Keratinocyte (primary cell): ENCODE data around the gene TACC2. TPM values are rescaled to one million over a fixed set of nuclear protein-coding genes. Genes with fewer than 3 reads are reported as not detected.
A peak's percentile ranks its signal among the peaks of the same experiment; 100 is the strongest.

Experiments
- DNase-seq: peaks from one replicate; pipeline ENCODE4 v3.0.0-alpha.2; 2011; ENCODE audit warnings: low read depth, missing footprints, low spot score
- FAIRE-seq: peaks from 2 replicates; lab custom pipeline; 2011; peaks lifted over from hg19 to GRCh38; lab: Jason Lieb, UNC
- H2AFZ ChIP-seq: 2 replicates; pipeline ENCODE4 v1.6.0; 2012; ENCODE audit warnings: low read length, control low read depth, inconsistent platforms; ENCODE audit not compliant: control insufficient read depth
- H3K27ac ChIP-seq: 2 replicates; pipeline ENCODE4 v1.5.1; 2011; ENCODE audit warnings: low read length; ENCODE audit not compliant: control insufficient read depth, insufficient read depth
- H3K27me3 ChIP-seq: 3 replicates; pipeline ENCODE4 v1.6.0; 2011; ENCODE audit warnings: low read length; ENCODE audit not compliant: control insufficient read depth, insufficient read depth; ENCODE audit errors: extremely low read depth
- H3K36me3 ChIP-seq, 2 experiments: 2 replicates in 1 of 2; 3 replicates in 1 of 2; pipeline ENCODE4 v1.5.1; 2011; ENCODE audit warnings: low read length in 2 of 2, mild to moderate bottlenecking in 1 of 2; ENCODE audit not compliant: control insufficient read depth in 2 of 2, insufficient read depth in 2 of 2; ENCODE audit errors: extremely low read depth in 1 of 2
- H3K4me1 ChIP-seq: 3 replicates; pipeline ENCODE4 v1.5.1; 2011; ENCODE audit warnings: low read length; ENCODE audit not compliant: control insufficient read depth, insufficient read depth; ENCODE audit errors: extremely low read depth
- H3K4me2 ChIP-seq: 3 replicates; pipeline ENCODE4 v1.6.0; 2011; ENCODE audit warnings: low read depth, low read length; ENCODE audit not compliant: control insufficient read depth, insufficient read depth; ENCODE audit errors: extremely low read depth
- H3K4me3 ChIP-seq, 3 experiments: fragments of 200-600 bp in 1 of 3; sonication (generic) in 1 of 3; 2 replicates in 2 of 3; 3 replicates in 1 of 3; pipeline ENCODE4 v1.5.1; 2011 to 2016; ENCODE audit warnings: low read length in 3 of 3, mild to moderate bottlenecking in 3 of 3, control low read depth in 2 of 3, inconsistent platforms in 1 of 3, low read depth in 1 of 3, mixed read lengths in 1 of 3, mixed run types in 1 of 3, moderate library complexity in 1 of 3; ENCODE audit not compliant: control insufficient read depth in 2 of 3, insufficient read depth in 2 of 3; ENCODE audit errors: extremely low read depth in 1 of 3
- H3K79me2 ChIP-seq: 2 replicates; pipeline ENCODE4 v1.6.0; 2012; ENCODE audit warnings: low read length; ENCODE audit not compliant: control insufficient read depth, insufficient read depth
- H3K9ac ChIP-seq: 3 replicates; pipeline ENCODE4 v1.6.0; 2011; ENCODE audit warnings: low read length; ENCODE audit not compliant: control insufficient read depth, insufficient read depth; ENCODE audit errors: extremely low read depth
- H3K9me1 ChIP-seq: 3 replicates; pipeline ENCODE4 v1.6.0; 2011; ENCODE audit warnings: low read length; ENCODE audit not compliant: control insufficient read depth, insufficient read depth; ENCODE audit errors: extremely low read depth
- H3K9me3 ChIP-seq: 2 replicates; pipeline ENCODE4 v1.5.1; 2012; ENCODE audit warnings: low read depth, low read length; ENCODE audit not compliant: control insufficient read depth
- H4K20me1 ChIP-seq: 3 replicates; pipeline ENCODE4 v1.6.0; 2011; ENCODE audit warnings: low read length; ENCODE audit not compliant: control insufficient read depth, insufficient read depth; ENCODE audit errors: extremely low read depth
- EZH2 ChIP-seq: IDR thresholded peaks from one replicate; pipeline ENCODE4 v1.6.1; 2012; ENCODE audit warnings: inconsistent platforms, mild to moderate bottlenecking, low read length, moderate library complexity
- dilution Hi-C: fragments of 300-500 bp; cut with MboI; formaldehyde crosslinking; loops from one replicate; pipeline ENCODE4 v1.7.0; 2020; ENCODE audit warnings: low sequenced_read_pairs; ENCODE audit not compliant: extremely low pct_ligation_motif_present
- polyA plus RNA-seq, 5 experiments: library from polyadenylated mRNA; depleted of rRNA in 3 of 5; stranded (reverse) in 3 of 5; stranded (forward) in 1 of 5; unstranded in 1 of 5; fragments of >200 nt; gene quantifications; 1 replicate in 1 of 5; 2 replicates in 3 of 5; 3 replicates in 1 of 5; pipeline versions ENCODE4 v1.2.1 to v1.2.3, GENCODE V29; 2011 to 2012; ENCODE audit warnings: missing spikeins in 2 of 5, low read depth in 1 of 5, low replicate concordance in 1 of 5
- TF ChIP-seq, protein P1 (sequence below), 3 experiments: IDR thresholded peaks in 1 of 3; conservative IDR thresholded peaks in 1 of 3; optimal IDR thresholded peaks in 1 of 3; 2 replicates in 2 of 3; 3 replicates in 1 of 3; pipeline versions ENCODE3 to v1.5.1; 2011; ENCODE audit warnings: low read length in 3 of 3, mild to moderate bottlenecking in 3 of 3, moderate library complexity in 2 of 3, control low read depth in 1 of 3, inconsistent platforms in 1 of 3; ENCODE audit not compliant: insufficient read depth in 2 of 3; ENCODE audit errors: extremely low read depth in 1 of 3

The TACC2 gene
- polyA plus RNA-seq, 1 donor (not counting 4 experiments of a cell fraction or from before 2014, with no cell fraction given): 12.8 TPM

DNA sequence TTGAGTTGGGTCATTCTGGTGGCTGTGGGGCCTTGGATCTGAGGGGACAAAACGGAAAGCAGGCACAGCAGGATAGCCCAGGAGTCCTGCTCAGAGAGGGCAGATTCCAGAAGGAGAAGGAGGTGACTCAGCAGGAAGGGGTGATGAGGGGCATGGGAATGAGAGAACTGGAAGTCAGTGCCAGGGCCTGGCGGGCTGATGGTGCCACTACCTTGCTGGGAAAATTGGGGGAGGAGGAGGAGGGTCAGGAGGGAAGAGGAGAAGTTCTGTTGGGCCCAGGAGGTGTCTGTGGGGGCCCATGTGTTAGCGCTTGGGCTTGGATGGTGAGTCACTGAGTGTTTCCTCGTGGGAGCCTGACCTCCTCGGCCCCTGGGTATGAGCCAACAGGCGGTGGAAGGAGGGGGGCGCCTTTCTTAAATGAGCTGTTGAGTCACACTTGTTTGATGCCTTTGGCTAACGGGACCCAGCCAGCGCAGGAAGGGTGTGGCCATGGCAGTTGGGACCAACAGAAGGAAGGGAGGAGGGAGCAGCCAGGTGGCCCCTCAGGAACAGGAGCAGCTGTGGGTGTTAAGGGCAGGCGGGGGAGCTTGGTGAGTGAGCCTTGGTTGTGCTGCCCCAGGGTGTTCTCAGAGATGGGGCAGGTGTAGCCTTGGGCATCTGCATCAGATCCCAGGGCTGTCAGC is 152.1 kb downstream of the TACC2 start:
- peaks cover 4% of the 10 kb centered on the region for H4K20me1 ChIP-seq
- H3K4me2 ChIP-seq: peak overlapping the region; percentile 78
- peak; percentile 90 for DNase-seq
- H2AFZ ChIP-seq: peak overlapping the region; percentile 9
- peaks cover 33% of the 10 kb centered on the region for H3K4me1 ChIP-seq
- peak overlapping the region in 1 of 3 experiments; percentile 41 for H3K4me3 ChIP-seq
- dilution Hi-C loops: no loop called here
- peaks cover 11 to 15% of the 10 kb centered on the region in 2 experiments for H3K36me3 ChIP-seq
- H3K79me2 ChIP-seq: no peaks in the 10 kb centered on the region
- peak overlapping the region; percentile 71 for H3K27ac ChIP-seq
- H3K9ac ChIP-seq: peak overlapping the region; percentile 54
- peak; percentile 78 for FAIRE-seq
- H3K27me3 ChIP-seq: no peaks in the 10 kb centered on the region
- no peak for TF ChIP-seq EZH2
- TF ChIP-seq, protein P1, sequence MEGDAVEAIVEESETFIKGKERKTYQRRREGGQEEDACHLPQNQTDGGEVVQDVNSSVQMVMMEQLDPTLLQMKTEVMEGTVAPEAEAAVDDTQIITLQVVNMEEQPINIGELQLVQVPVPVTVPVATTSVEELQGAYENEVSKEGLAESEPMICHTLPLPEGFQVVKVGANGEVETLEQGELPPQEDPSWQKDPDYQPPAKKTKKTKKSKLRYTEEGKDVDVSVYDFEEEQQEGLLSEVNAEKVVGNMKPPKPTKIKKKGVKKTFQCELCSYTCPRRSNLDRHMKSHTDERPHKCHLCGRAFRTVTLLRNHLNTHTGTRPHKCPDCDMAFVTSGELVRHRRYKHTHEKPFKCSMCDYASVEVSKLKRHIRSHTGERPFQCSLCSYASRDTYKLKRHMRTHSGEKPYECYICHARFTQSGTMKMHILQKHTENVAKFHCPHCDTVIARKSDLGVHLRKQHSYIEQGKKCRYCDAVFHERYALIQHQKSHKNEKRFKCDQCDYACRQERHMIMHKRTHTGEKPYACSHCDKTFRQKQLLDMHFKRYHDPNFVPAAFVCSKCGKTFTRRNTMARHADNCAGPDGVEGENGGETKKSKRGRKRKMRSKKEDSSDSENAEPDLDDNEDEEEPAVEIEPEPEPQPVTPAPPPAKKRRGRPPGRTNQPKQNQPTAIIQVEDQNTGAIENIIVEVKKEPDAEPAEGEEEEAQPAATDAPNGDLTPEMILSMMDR (optimal IDR thresholded peaks at IDR 0.05 in 1 of 3, IDR thresholded peaks at IDR 0.05 in 1 of 3, conservative IDR thresholded peaks at IDR 0.05 in 1 of 3; ENCODE audit: extremely low read depth in 1 of 3, insufficient read depth in 2 of 3, low read length in 3 of 3): no peak
- H3K9me3 ChIP-seq: peaks cover 3% of the 10 kb centered on the region
- peaks cover 8% of the 10 kb centered on the region for H3K9me1 ChIP-seq

DNA sequence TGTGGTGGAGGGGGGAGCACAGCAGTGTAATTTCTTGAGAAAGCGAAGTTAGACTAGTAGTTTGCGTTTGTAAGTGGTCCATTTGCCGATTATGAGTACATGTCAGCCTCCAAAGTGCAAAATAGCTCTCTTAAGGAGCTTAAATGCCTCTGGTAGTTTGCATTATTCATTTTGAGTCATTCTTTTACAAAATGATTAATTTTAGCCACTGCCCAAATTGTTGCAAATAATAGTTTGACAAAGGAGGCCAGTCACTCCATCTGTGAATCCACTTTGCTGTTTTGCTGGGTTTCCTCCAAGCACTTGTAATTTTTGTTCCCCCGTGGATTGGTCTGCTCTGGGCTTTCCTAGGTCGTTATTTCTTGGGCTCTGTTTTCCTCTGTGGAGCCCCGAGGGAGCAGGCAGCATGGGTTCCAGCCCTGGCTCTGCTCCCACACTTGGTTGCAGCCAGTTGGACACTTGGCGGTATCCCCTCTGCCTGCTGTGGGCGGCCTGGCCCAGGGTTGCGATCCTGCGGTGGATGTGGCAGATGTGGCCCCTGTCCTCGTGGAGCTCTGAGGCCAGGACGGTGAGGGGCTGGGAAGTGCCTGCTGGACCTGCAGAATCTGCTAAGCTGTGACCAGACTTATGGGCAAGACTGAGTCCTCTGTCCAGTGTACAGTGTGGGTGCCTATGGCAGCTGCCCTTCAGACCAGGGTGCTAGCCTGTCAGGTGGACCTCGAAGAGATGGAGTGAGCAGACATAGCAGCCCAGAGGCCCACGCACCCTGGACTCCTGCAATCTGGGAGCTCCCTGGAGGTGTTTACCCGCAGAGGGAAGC is 153.1 kb downstream of the TACC2 start:
- Histone ChIP-seq H4K20me1 (peaks cover 4% of the 10 kb centered on the region), H3K9me1 (peaks cover 8% of the 10 kb centered on the region), H3K27ac (peak overlapping the region; percentile 71), H3K79me2 (no peaks in the 10 kb centered on the region), H3K9ac (no peak overlapping the region), H3K9me3 (peaks cover 3% of the 10 kb centered on the region), H3K4me1 (peaks cover 36% of the 10 kb centered on the region), H2AFZ (no peak overlapping the region), H3K4me3 (no peak overlapping the region), H3K36me3 (peaks cover 11 to 18% of the 10 kb centered on the region in 2 experiments), H3K27me3 (no peaks in the 10 kb centered on the region), H3K4me2 (peak overlapping the region; percentile 78)
- TF ChIP-seq EZH2: no peak
- TF ChIP-seq, protein P1 (optimal IDR thresholded peaks at IDR 0.05 in 1 of 3, IDR thresholded peaks at IDR 0.05 in 1 of 3, conservative IDR thresholded peaks at IDR 0.05 in 1 of 3; ENCODE audit: extremely low read depth in 1 of 3, insufficient read depth in 2 of 3, low read length in 3 of 3): no peak
- dilution Hi-C loops: no loop called here
- DNase-seq (peak; percentile 28), FAIRE-seq (no peak)
